Neutrophil (primary cell): Measurements from ENCODE around the gene AVPI1.

Source experiments
- H3K27ac ChIP-seq: fragments of 200-600 bp; sonication (generic); 2 replicates; pipeline ENCODE4 v1.5.1; 2016; ENCODE audit warnings: mild to moderate bottlenecking, moderate library complexity
- H3K27me3 ChIP-seq: fragments of 200-600 bp; sonication (generic); 2 replicates; pipeline ENCODE4 v1.6.0; 2016; ENCODE audit warnings: mild to moderate bottlenecking
- H3K36me3 ChIP-seq: fragments of 200-600 bp; sonication (generic); 2 replicates; pipeline ENCODE4 v1.5.1; 2017
- H3K4me1 ChIP-seq, 2 experiments: fragments of 200-600 bp in 1 of 2; sonication (generic) in 1 of 2; 1 replicate in 1 of 2; 2 replicates in 1 of 2; pipeline versions ENCODE4 v1.5.1 to v1.6.1; 2013 to 2016; ENCODE audit warnings: low read depth in 1 of 2, low read length in 1 of 2, mild to moderate bottlenecking in 1 of 2, moderate library complexity in 1 of 2; ENCODE audit not compliant: control insufficient read depth in 1 of 2, insufficient read depth in 1 of 2
- H3K4me3 ChIP-seq, 2 experiments: fragments of 200-600 bp in 1 of 2; sonication (generic) in 1 of 2; 1 replicate in 1 of 2; 2 replicates in 1 of 2; pipeline ENCODE4 v1.5.1; 2013 to 2016; ENCODE audit warnings: low read depth in 1 of 2, low read length in 1 of 2, mild to moderate bottlenecking in 1 of 2, moderate library complexity in 1 of 2
- H3K9me3 ChIP-seq: fragments of 200-600 bp; sonication (generic); 2 replicates; pipeline ENCODE4 v1.5.1; 2016
- CTCF ChIP-seq: fragments of 200-600 bp; sonication (generic); IDR thresholded peaks from 2 replicates; pipeline ENCODE4 v1.5.1; 2016; ENCODE audit warnings: antibody characterized with exemption

The AVPI1 gene

GRCh38 chr10:97721871-97722780 is 35.1 kb upstream of the AVPI1 start:
- TF ChIP-seq CTCF, result no peak
- Histone ChIP-seq H3K9me3 (no peaks in the 10 kb centered on the region), H3K4me3 (no peak overlapping the region), H3K4me1 (peaks cover 0 to 18% of the 10 kb centered on the region in 2 experiments), H3K27me3 (no peaks in the 10 kb centered on the region), H3K27ac (no peak overlapping the region), H3K36me3 (no peaks in the 10 kb centered on the region)

- Histone ChIP-seq H3K36me3 (no peaks in the 10 kb centered on the region), H3K4me3 (no peak overlapping the region), H3K9me3 (no peaks in the 10 kb centered on the region), H3K27me3 (peaks cover 10% of the 10 kb centered on the region), H3K27ac (no peak overlapping the region), H3K4me1 (peaks cover 3 to 18% of the 10 kb centered on the region in 2 experiments)
- TF ChIP-seq CTCF, result no peak
Measured at GRCh38 chr10:97719602-97720001, 32.6 kb upstream of the AVPI1 start.

GRCh38 chr10:97718659-97719142 is 31.7 kb upstream of the AVPI1 start:
- no peak for TF ChIP-seq CTCF
- no peak overlapping the region for H3K4me3 ChIP-seq
- no peak overlapping the region for H3K27ac ChIP-seq
- H3K4me1 ChIP-seq, result peaks cover 11 to 22% of the 10 kb centered on the region in 2 experiments
- H3K27me3 ChIP-seq, result peaks cover 19% of the 10 kb centered on the region
- no peaks in the 10 kb centered on the region for H3K36me3 ChIP-seq
- H3K9me3 ChIP-seq, result no peaks in the 10 kb centered on the region

GRCh38 chr10:97718178-97718577 is 31.1 kb upstream of the AVPI1 start:
- H3K27ac ChIP-seq, result no peak overlapping the region

GRCh38 chr10:97717627-97718026 is 30.6 kb upstream of the AVPI1 start:
- H3K36me3 ChIP-seq, result no peaks in the 10 kb centered on the region
- H3K4me1 ChIP-seq, result peaks cover 20 to 32% of the 10 kb centered on the region in 2 experiments
- H3K27ac ChIP-seq, result no peak overlapping the region
- TF ChIP-seq CTCF, result no peak
- peaks cover 28% of the 10 kb centered on the region for H3K27me3 ChIP-seq
- no peak overlapping the region for H3K4me3 ChIP-seq
- no peaks in the 10 kb centered on the region for H3K9me3 ChIP-seq

More at GRCh38 chr10:97718178-97718577, 31.1 kb upstream of the AVPI1 start:
- peaks cover 23% of the 10 kb centered on the region for H3K27me3 ChIP-seq
- H3K9me3 ChIP-seq, result no peaks in the 10 kb centered on the region
- H3K4me3 ChIP-seq, result no peak overlapping the region
- no peak for TF ChIP-seq CTCF
- H3K36me3 ChIP-seq, result no peaks in the 10 kb centered on the region
- peaks cover 14 to 26% of the 10 kb centered on the region in 2 experiments for H3K4me1 ChIP-seq
